ENCODE results near the gene PARP2.
"Not testable (repeated sequence)": the region's sequence is repeated elsewhere in the genome, so short reads cannot be mapped to it uniquely, and the experiment has no call there.

Gene PARP2

GRCh38 chr14:20347747-20348146 lies 4.3 kb downstream of the PARP2 start:
- no peak for DNase-seq

DNA sequence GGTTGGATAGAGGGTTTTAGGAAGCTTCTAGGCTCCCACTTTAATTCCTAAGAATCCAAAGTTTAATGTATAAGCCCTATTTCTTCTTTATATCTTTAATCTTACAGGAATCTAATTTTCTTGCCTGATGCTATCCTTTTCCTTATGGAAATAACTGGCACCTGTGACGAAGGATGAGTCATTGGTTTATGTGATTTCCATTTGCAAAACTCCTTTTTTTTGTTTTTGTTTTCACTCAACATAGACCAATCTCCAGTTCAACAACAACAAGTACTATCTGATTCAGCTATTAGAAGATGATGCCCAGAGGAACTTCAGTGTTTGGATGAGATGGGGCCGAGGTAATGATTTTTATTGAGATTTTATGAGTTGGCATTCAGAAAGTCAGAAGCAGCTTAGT lies 6.8 kb downstream of the PARP2 start:
- DNase-seq = no peak

- DNase-seq = no peak
These were observed 7.4 kb downstream of the PARP2 start for GRCh38 chr14:20350860-20351259.

DNA sequence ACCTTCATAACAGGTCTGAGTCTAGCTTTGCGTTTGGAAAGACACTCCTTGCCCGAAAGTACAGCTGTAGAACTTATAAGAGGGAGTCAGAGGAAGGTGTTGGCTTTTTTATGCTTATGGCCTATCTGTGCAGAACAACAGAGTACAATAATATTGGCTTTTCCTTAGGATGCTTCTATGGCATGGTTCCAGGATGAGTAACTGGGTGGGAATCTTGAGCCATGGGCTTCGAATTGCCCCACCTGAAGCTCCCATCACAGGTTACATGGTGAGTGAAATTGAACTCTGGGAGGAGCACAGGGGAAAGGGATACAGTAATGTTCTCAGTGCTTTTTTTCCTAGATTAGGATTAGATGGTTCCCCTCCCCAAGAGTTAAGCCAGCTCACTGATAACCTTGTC lies 13.0 kb downstream of the PARP2 start:
- DNase-seq = no peak

GRCh38 chr14:20358474-20358873 lies 15.0 kb downstream of the PARP2 start:
- DNase-seq = not testable (repeated sequence)

DNA sequence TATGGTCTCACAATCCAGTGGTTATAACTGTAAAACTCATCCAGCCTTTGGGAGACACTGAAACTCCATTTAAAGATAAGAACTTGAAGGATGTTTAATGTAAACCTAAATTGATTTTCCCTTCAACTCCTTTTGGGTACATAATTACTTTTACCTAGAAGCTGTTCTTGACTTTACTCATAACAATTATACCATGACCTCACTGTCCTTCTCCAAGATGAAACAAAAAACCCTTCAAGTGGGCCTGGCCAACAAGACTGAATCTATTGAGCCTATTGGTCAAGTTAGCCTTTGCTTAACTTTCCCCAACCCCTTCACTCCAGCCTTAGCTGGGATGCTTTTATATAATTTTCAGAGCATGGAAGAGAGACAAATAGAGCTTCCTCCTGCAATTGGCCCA lies 22.5 kb downstream of the PARP2 start:
- DNase-seq = no peak

- DNase-seq = no peak
These were observed 29.4 kb downstream of the PARP2 start for GRCh38 chr14:20372796-20373195.

GRCh38 chr14:20375471-20375870 lies 32.0 kb downstream of the PARP2 start:
- no peak for DNase-seq

DNA sequence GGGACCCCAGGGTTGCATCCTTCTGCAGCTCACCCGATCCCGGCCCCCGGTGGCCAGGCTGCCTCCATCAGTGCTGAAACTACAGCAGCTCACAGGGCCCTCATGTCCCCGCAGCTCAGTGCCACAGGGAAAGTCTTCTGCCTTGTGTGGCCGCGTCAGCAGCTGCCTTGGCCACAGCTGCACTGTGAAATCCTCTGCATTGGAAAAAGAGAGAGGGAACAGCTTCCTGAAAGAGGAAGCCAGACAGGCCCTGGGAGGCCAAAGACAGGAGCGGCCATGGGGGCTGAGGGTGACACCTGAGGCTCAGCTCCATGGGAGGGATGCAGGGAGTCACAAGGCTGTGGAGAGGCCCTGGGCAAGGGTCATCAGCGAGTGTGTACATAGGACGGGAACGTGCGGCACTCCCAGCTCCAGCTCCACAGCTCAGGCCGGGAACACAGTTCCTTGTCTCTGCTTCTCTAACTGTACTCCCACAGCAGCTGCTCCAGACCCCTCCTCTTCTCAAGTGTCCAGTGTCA lies 32.7 kb downstream of the PARP2 start:
- DNase-seq = no peak

GRCh38 chr14:20377171-20377570 lies 33.7 kb downstream of the PARP2 start:
- no peak for DNase-seq

GRCh38 chr14:20379743-20380142 lies 36.3 kb downstream of the PARP2 start:
- DNase-seq = no peak

GRCh38 chr14:20380681-20381080 lies 37.2 kb downstream of the PARP2 start:
- no peak for DNase-seq

- DNase-seq = no peak
These were observed 37.9 kb downstream of the PARP2 start for GRCh38 chr14:20381341-20381740.

DNA sequence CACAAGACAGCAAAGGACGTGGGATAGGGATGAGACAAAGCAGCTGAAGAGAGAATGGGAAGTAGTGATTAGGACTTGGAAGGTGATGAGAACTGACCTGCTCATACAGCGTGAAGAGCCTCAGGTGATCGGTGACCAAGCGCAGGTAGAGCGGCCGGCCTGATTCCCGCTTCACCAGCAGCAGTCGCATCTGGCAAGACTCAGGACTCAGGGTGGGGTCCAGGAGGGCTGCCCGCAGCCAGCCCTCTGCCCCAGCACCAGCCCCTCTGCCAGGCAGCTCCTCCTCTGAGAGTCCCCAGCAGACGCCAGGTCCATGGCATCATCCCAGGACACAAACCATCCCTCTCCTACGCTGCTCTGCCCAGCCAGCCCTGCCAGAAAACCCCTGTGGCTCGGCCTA lies 39.1 kb downstream of the PARP2 start:
- no peak for DNase-seq

- DNase-seq = no peak
These were observed 39.6 kb downstream of the PARP2 start for GRCh38 chr14:20383032-20383431.

- no peak for DNase-seq
These were observed 40.2 kb downstream of the PARP2 start for GRCh38 chr14:20383636-20384035.

- DNase-seq = no peak
These were observed 40.9 kb downstream of the PARP2 start for GRCh38 chr14:20384321-20384720.

DNA sequence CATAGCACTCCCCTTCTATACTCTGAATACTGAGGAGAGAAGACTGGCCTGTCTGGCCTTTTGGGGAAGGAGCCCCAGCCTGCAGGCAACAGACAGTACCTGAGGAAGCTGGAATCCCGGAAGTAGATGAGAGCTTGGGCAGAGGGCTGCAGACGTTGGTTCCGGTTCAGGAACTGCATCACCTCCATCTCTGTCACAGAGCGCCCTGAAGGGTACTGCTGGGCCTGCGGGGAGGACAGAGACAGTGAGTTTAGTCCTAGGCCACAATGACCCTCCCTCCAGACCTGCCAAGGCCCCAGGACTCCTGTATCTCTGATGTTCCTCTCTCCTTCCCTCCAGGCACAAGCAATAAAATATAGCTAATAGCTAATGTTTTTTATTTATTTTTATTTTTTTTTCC lies 41.5 kb downstream of the PARP2 start:
- no peak for DNase-seq

- no peak for DNase-seq
These were observed 42.9 kb downstream of the PARP2 start for GRCh38 chr14:20386276-20386855.

GRCh38 chr14:20387576-20387975 lies 44.1 kb downstream of the PARP2 start:
- DNase-seq = no peak

- DNase-seq = no peak
These were observed 44.7 kb downstream of the PARP2 start for GRCh38 chr14:20388159-20388558.

DNA sequence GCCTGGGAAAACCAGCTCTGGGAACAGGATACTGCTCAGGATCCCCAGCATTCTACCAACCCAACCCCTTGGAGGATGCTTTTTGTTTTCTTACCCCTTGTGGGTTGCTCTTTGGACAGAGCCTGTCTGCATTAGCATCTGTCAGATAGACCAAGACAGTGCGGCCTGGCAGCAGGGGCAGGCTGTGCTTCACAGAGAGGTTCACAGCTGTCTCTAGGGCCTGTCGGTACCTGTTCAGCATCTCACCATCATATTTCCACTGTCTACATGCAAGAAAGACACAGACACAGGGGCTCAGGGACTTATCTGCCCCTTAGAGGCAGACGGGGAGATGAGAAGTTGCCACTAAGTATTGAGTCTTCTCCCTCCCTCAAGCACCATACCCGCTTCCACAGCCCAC lies 48.1 kb downstream of the PARP2 start:
- no peak for DNase-seq

- no peak for DNase-seq
These were observed 54.1 kb downstream of the PARP2 start for GRCh38 chr14:20397511-20397910.

DNA sequence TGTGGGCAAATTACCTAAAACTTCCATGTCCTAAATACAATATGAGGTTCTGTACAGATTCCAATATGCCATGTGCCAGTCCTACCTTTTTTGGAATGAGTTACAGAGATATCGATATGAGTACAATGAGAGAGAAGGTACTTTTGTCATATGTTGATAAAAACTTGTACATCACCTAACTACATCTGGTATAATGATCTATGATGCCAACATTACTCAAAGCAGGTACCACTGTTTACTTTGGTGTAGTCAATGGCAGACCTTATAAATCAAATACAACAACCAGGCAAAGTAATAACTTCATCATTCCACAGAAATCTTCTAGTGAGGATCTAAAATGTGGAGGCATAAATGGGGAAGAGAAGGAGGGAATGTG lies 57.1 kb downstream of the PARP2 start:
- DNase-seq = no peak

DNA sequence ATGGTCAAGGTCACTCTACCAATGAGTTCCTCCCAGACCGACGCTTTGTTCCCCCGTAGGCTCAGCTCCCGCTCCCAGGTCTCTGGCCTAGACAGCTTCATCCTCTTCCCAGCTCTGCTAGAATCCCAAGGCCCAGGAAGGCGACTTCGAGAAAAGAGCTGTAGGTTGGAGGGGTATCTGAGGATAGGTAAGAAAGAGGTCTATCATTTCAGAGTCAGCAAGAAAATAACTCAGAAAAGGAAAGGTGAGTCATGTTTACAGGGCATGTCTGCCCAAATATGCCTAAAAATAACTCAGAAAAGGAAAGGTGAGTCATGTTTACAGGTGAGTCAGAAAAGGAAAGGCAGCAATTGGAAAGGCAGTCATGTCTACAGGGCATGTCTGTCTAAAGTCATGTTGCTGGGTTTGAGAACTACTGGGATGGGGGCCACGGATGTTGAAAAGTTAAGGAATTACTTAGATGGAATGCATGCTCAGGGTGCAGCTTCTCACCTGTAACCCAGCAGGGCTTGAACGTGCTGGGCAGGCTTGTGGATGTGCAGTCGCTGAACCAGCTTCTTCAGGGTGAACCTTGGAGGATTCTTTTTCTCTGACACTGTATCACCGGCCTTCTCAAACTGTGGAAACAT lies 57.6 kb downstream of the PARP2 start:
- no peak for DNase-seq

Data from activated effector memory CD4-positive, alpha-beta T cell treated with Interleukin-2 at 50 U/mL for 16 hours (primary cell).